ENCODE results near the gene TBX6.

Gene TBX6

DNA sequence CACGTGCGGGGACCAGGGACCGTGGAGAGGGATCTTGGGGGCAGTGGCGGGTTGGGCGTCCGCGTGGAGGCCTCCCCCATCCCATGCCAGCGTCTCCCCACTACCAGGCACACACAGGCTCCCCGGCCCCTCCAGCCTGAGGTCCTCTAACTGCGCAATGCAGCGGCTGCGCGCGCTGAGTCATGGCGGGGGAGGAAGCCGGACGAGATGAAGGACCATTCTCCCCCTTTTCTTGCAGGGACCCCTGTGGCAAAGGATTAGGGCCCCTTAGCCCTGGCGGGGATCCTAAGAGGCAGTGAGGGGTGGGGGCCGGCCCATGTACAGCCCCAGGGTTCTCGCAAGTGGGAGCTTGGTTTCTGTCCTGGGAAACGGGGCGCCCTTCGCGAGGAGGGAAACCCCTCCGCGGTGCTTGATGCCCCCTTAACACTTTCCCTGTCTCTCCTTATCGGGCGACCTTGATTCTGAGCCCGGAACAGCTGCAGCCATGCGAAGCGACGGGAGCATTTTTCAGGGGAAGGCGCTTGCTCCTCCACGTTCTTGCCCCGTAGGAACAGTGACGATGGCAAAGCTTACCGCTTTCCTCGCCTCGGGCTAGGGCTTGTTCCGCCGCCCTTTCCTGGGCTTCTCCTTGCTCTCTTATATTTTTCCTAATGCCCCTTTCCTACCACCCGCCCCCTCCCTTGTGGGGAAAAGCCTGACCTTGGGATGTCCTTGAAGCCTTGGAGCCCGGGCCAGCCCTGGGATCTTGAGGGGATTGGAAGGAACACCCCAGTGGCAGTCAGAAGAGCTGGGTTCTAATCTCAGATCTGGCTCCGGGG, 25.6 kb downstream of the TBX6 start:
- DNase-seq (ENCODE audit: extremely low spot score): no peak
- CTCF ChIA-PET: interaction anchor here (1.0 to 3.3 kb wide), 5 partner anchors 11 to 362 kb away, joined by 3 to 25 read pairs (median 13); partner anchors contain the start of gene TBX6
- POLR2A ChIA-PET: interaction anchor here (0.6 to 7.3 kb wide), 36 partner anchors 9 to 887 kb away, joined by 3 to 155 read pairs (median 4); partner anchors contain the start of genes CORO1A, MVP, PHKG2 and PPP4C
- no peak for TF ChIP-seq BHLHE40 (IDR thresholded peaks at IDR 0.05; ENCODE audit: borderline replicate concordance)
- no peak for TF ChIP-seq LEF1 (IDR thresholded peaks at IDR 0.05; ENCODE audit: borderline replicate concordance)
- TF ChIP-seq FOXA1 (IDR thresholded peaks at IDR 0.05): no peak
- TF ChIP-seq HDGF (IDR thresholded peaks at IDR 0.05; ENCODE audit: borderline replicate concordance): no peak
- TF ChIP-seq NFRKB (IDR thresholded peaks at IDR 0.05): no peak
- no peak for TF ChIP-seq TARDBP (IDR thresholded peaks at IDR 0.05)

DNA sequence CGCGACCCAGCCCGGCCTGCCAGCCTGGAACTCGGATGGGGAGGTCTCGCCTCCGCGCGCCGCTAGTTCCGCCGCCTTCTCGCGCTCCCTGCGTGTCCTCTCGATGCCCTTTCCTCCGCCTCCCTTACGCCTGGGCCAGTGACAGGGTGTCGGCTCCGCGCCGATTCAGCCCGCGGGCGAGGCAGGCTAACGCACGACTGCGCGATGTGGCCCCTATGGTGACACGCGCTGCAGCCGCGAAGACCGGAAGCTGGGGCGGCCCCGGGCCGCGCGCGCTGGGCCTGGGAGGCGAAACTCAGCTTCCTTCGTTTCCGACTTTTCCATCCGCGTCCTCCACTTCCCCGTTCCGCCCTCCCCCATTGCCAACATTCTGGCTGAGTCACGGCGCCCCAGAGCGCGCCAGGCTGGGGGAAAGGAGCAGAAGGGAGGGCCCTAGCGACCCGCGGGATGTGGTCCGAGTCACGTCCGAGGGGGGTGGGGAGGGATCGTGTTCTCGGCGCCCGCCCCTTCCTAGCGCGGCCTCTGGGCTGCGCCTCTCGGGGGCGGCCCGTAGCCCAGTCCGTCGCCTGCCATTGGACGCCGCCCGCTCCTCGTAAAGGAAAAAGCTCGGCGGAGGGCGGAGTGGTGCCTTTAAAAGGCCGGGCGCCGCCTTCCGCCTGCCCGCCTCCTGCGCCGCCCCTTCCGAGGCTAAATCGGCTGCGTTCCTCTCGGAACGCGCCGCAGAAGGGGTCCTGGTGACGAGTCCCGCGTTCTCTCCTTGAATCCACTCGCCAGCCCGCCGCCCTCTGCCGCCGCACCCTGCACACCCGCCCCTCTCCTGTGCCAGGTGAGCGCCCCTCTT, 26.4 kb downstream of the TBX6 start, which contains the start of gene ALDOA:
ALDOA (plus strand) TSS at position 659 of the 841 bp plus-strand sequence. CDS start 1,138 bp downstream, outside the sequence.
- peak; percentile 76 for TF ChIP-seq CTBP1 (IDR thresholded peaks at IDR 0.05; ENCODE audit: borderline replicate concordance)
- no peak for TF ChIP-seq SP1 (IDR thresholded peaks at IDR 0.05)
- TF ChIP-seq TARDBP (IDR thresholded peaks at IDR 0.05): no peak
- peak; percentile 98 for TF ChIP-seq ARNT (IDR thresholded peaks at IDR 0.05)
- peak; percentile 71 for TF ChIP-seq ELF4 (IDR thresholded peaks at IDR 0.05)
- TF ChIP-seq L3MBTL2 (conservative IDR thresholded peaks at IDR 0.05): peak; percentile 97
- peak; percentile 90; the same call in 1 of the 2 replicates for TF ChIP-seq HDGF (IDR thresholded peaks at IDR 0.05; ENCODE audit: borderline replicate concordance)
- TF ChIP-seq LEF1 (IDR thresholded peaks at IDR 0.05; ENCODE audit: borderline replicate concordance): peak; percentile 41; the same call in 1 of the 2 replicates
- POLR2A ChIA-PET: interaction anchor here (0.6 to 7.3 kb wide), 39 partner anchors 10 to 888 kb away, joined by 3 to 155 read pairs (median 4); partner anchors contain the start of genes CORO1A, DCTPP1, MVP and PHKG2
- CTCF ChIA-PET: interaction anchor here (2.7 to 3.3 kb wide), 3 partner anchors 10 to 47 kb away, joined by 13 to 25 read pairs (median 20); partner anchors contain the start of gene TBX6
- peak; percentile 98 for DNase-seq (ENCODE audit: extremely low spot score)

DNA sequence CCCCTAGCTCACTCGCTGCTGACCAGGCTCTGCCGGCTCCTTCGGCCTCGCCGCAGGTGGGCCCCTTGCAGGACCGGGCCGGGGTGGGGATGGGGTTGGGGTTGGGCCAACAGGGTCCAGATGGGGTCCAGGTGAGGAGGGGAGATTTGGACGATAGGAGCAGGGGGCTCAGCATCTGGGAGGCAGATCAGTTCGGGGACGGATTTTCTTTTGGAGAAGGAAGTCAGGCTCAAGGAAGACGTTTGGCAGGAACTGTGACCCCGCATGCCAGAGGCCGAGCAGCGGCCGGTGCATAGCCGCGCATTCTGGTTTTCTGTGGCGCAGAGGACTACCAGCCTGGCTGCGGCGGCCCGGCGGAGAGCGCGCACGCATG, 27.0 kb downstream of the TBX6 start:
- no peak for TF ChIP-seq SUZ12 (IDR thresholded peaks at IDR 0.05)
- DNase-seq (ENCODE audit: extremely low spot score): no peak
- CTCF ChIA-PET: interaction anchor here (2.7 to 3.3 kb wide), 2 partner anchors 10 to 28 kb away, joined by 20 to 25 read pairs; partner anchors contain the start of gene TBX6
- POLR2A ChIA-PET: interaction anchor here (0.9 to 7.3 kb wide), 13 partner anchors 10 to 365 kb away, joined by 3 to 155 read pairs (median 6); partner anchors contain the start of genes CORO1A, DCTPP1, PPP4C and TBX6

DNA sequence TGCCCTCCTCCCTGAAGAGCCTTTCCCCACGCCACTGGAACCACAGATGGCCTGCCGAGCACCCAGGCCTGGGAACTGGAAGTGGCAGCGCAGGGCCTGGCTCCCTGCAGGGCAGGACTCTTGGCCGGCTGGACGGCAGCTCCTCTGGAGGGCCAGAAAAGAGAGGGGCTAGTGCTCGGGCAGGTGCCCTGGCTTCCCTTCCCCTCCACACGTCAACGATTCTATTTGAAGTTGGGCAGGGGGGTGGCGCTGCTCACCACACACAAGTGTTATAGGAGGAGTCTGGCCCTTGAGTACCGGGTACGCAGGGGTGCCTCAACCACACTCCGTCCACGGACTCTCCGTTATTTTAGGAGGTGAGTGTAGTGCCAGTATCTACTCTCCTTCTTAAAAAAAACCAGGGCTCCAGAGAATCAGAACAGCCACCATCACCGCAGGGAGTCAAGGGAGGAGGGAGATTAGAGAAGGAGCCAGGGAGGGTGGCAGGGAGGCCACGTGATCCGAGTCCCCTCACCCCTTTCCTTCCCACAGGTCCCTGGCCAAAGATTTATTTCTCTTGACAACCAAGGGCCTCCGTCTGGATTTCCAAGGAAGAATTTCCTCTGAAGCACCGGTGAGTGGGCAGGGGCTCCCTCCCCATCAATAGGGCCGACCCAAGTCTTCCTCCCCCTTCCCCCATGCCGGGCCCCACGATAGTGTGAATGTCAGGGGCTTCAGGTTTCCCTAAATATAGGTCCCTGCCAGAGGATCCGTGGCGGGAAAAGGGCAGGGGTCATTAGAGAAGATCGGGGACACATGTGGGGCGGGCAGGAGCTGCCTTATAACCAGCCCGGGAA, 27.6 kb downstream of the TBX6 start:
- DNase-seq (ENCODE audit: extremely low spot score): peak; percentile 61
- CTCF ChIA-PET: interaction anchor here (0.7 to 2.7 kb wide), 3 partner anchors 9 to 10 kb away, joined by 3 to 20 read pairs (median 8); no protein-coding TSS in a partner anchor
- TF ChIP-seq SP1 (IDR thresholded peaks at IDR 0.05) (no peak), FOXK2 (IDR thresholded peaks at IDR 0.05) (no peak), BHLHE40 (IDR thresholded peaks at IDR 0.05; ENCODE audit: borderline replicate concordance) (no peak), TARDBP (IDR thresholded peaks at IDR 0.05) (no peak), ZNF384 (IDR thresholded peaks at IDR 0.05) (no peak), FOXA1 (IDR thresholded peaks at IDR 0.05) (no peak), HDGF (IDR thresholded peaks at IDR 0.05; ENCODE audit: borderline replicate concordance) (0 out of 2 replicates have a peak, but pooled peaks have one; percentile 16), NFRKB (IDR thresholded peaks at IDR 0.05) (no peak), ELF4 (IDR thresholded peaks at IDR 0.05) (no peak), CTBP1 (IDR thresholded peaks at IDR 0.05; ENCODE audit: borderline replicate concordance) (no peak), L3MBTL2 (conservative IDR thresholded peaks at IDR 0.05) (peak; percentile 60)
- TF ChIP-seq, protein P1, sequence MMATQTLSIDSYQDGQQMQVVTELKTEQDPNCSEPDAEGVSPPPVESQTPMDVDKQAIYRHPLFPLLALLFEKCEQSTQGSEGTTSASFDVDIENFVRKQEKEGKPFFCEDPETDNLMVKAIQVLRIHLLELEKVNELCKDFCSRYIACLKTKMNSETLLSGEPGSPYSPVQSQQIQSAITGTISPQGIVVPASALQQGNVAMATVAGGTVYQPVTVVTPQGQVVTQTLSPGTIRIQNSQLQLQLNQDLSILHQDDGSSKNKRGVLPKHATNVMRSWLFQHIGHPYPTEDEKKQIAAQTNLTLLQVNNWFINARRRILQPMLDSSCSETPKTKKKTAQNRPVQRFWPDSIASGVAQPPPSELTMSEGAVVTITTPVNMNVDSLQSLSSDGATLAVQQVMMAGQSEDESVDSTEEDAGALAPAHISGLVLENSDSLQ (IDR thresholded peaks at IDR 0.05): peak; percentile 85
- POLR2A ChIA-PET: interaction anchor here (0.7 to 7.3 kb wide), 10 partner anchors 8 to 119 kb away, joined by 3 to 155 read pairs (median 5); partner anchors contain the start of genes CORO1A, PPP4C, TBX6 and YPEL3

DNA sequence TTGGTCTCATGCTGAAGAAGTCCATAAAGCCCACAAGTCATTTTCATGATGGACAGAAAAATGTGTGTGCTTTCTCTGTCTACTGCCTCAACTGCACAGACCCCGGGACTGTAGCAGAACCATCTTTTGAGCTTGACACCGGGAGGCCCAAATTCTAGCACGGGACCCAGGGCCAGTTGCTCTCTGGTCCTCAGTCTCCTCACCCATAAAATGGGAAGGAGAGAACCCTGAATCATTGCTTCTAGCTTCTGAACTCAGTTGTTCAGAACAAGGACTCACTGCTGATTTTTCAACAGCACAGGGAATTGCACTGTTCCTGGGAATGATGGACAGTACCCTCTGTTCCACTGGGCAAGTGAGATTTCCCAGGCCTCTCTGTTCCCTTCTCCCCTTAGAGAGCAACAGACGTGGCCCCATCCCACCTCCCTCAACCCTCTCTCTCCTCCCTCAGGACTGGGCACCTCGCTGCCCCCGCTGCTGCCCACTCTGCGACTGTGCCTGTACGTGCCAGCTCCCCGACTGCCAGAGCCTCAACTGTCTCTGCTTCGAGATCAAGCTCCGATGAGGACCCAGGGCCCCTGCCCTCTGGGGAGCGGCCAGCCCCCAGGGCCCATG, 28.3 kb downstream of the TBX6 start:
- no peak for TF ChIP-seq TARDBP (IDR thresholded peaks at IDR 0.05)
- peak; percentile 30; the same call in 1 of the 2 replicates for TF ChIP-seq LEF1 (IDR thresholded peaks at IDR 0.05; ENCODE audit: borderline replicate concordance)
- no peak for TF ChIP-seq L3MBTL2 (conservative IDR thresholded peaks at IDR 0.05)
- ChIA-PET POLR2A (interaction anchor here (0.7 to 7.3 kb wide), 6 partner anchors 8 to 30 kb away, joined by 3 to 155 read pairs (median 4); partner anchors contain the start of genes TBX6 and YPEL3), CTCF (interaction anchor here (0.7 to 1.2 kb wide), 2 partner anchors 8 to 9 kb away, joined by 3 to 8 read pairs; no protein-coding TSS in a partner anchor)
- no peak for DNase-seq (ENCODE audit: extremely low spot score)
